Measurements from ENCODE around the gene GLIS1.

GLIS1 gene

DNA sequence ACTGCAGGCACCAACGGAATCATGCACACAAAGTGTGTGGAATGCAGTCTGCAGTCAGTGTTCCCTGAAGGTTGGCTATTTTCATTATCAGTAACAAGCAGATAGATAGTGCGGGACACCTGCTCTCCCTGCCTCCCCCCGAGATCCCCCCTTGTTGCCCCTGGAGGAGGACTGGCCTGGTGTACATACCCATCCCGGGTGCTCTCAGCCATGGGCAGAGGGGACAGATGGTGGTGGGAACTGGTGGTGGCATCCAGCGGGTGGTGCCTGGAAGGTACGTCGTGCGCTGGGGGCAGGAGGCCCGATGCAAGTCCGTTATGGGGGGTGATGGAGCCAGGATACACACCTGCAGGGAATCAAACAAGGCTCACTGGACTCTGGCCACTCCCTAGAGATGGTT, 224.5 kb downstream of the GLIS1 start:
- Histone ChIP-seq H3K9me3 (ENCODE audit: insufficient read depth, low read depth, low read length) (no peaks in the 10 kb centered on the region), H2AFZ (ENCODE audit: low read length) (no peak overlapping the region), H3K79me2 (ENCODE audit: insufficient read depth, low read length) (no peaks in the 10 kb centered on the region), H3K4me2 (ENCODE audit: low read depth, low read length, poor library complexity, severe bottlenecking) (no peak overlapping the region), H4K20me1 (ENCODE audit: insufficient read depth, low read length, poor library complexity, severe bottlenecking) (no peaks in the 10 kb centered on the region), H3F3A (ENCODE audit: low read depth) (no peaks in the 10 kb centered on the region), H3K27me3 (ENCODE audit: insufficient read depth, low read length, poor library complexity, severe bottlenecking) (no peaks in the 10 kb centered on the region), H3K4me3 (ENCODE audit: low read length, poor library complexity, severe bottlenecking) (no peak overlapping the region), H3K9me2 (replicated peaks; ENCODE audit: low read depth, low read length) (no peaks in the 10 kb centered on the region), H3K36me3 (ENCODE audit: insufficient read depth, low read length) (no peaks in the 10 kb centered on the region), H3K4me1 (ENCODE audit: insufficient read depth, low read length, poor library complexity, severe bottlenecking) (peaks cover 30% of the 10 kb centered on the region), H3K9ac (ENCODE audit: low read depth, low read length, poor library complexity, severe bottlenecking) (no peak overlapping the region)
- TF ChIP-seq EZH2phosphoT487 (IDR thresholded peaks at IDR 0.05; ENCODE audit: borderline replicate concordance) (no peak), CTCF (conservative IDR thresholded peaks at IDR 0.05; ENCODE audit: low read length) (no peak)

- Histone ChIP-seq H2AFZ (ENCODE audit: low read length) (no peak overlapping the region), H3K4me2 (ENCODE audit: low read depth, low read length, poor library complexity, severe bottlenecking) (no peak overlapping the region), H3K9ac (ENCODE audit: low read depth, low read length, poor library complexity, severe bottlenecking) (no peak overlapping the region), H3K4me3 (ENCODE audit: low read length, poor library complexity, severe bottlenecking) (no peak overlapping the region), H3K79me2 (ENCODE audit: insufficient read depth, low read length) (no peaks in the 10 kb centered on the region), H3K4me1 (ENCODE audit: insufficient read depth, low read length, poor library complexity, severe bottlenecking) (peaks cover 35% of the 10 kb centered on the region), H3K36me3 (ENCODE audit: insufficient read depth, low read length) (no peaks in the 10 kb centered on the region), H3K27me3 (ENCODE audit: insufficient read depth, low read length, poor library complexity, severe bottlenecking) (no peaks in the 10 kb centered on the region), H3K9me2 (replicated peaks; ENCODE audit: low read depth, low read length) (no peaks in the 10 kb centered on the region), H3K9me3 (ENCODE audit: insufficient read depth, low read depth, low read length) (no peaks in the 10 kb centered on the region), H3F3A (ENCODE audit: low read depth) (no peaks in the 10 kb centered on the region), H4K20me1 (ENCODE audit: insufficient read depth, low read length, poor library complexity, severe bottlenecking) (no peaks in the 10 kb centered on the region)
- no peak for TF ChIP-seq EZH2phosphoT487 (IDR thresholded peaks at IDR 0.05; ENCODE audit: borderline replicate concordance)
- TF ChIP-seq CTCF (conservative IDR thresholded peaks at IDR 0.05; ENCODE audit: low read length) = no peak
Observed at GRCh38 chr1:53513846-53514245, 225.1 kb downstream of the GLIS1 start.

DNA sequence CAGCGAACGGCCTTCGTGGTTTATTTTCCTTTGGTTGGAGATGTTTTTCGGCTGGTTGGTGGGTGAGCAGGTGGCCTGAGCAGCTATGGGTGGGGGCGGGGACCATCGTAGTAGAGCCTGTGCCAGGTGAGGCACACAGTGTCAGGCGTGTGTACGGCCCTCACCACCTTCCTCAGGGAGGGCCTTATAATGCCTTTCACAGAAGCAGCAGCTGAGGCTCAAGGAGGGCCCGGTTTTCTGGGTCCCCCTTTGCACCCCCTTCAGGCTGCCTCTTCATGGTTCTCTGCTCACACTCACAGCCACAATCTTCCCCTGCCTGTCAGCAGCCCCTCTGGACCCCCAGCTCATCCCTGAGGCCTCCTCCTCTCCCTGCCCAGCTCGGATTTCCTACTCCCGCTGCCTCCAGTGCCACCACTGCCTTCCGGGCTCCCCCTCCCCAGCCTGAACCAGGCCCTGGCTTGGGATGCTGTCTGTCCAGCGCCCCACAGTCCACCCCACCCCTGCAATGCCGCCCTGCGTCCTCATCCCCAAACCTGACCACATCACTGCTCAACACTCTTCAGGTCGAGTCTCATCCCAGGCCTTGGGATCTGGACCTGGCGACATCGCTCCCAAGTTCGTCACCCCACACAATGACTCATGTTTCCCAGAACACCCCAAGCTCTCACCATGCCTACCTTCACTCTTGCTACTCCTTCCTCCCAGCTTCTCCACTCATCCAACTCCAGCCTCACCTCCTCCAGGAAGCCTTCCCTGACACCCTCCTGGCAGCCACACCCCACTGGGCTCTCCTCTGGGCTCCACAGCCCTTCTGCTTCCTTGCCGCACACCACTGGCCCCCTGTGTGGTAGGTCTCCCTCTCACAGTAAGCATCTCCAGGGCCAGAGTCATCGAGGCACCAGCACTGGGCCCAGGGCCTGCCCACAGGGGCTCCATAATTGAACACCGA, 225.9 kb downstream of the GLIS1 start:
- H3K27me3 ChIP-seq (ENCODE audit: insufficient read depth, low read length, poor library complexity, severe bottlenecking) = no peaks in the 10 kb centered on the region
- H4K20me1 ChIP-seq (ENCODE audit: insufficient read depth, low read length, poor library complexity, severe bottlenecking) = no peaks in the 10 kb centered on the region
- peaks cover 36% of the 10 kb centered on the region for H3K4me1 ChIP-seq (ENCODE audit: insufficient read depth, low read length, poor library complexity, severe bottlenecking)
- no peaks in the 10 kb centered on the region for H3K9me3 ChIP-seq (ENCODE audit: insufficient read depth, low read depth, low read length)
- H3F3A ChIP-seq (ENCODE audit: low read depth) = no peaks in the 10 kb centered on the region
- no peaks in the 10 kb centered on the region for H3K79me2 ChIP-seq (ENCODE audit: insufficient read depth, low read length)
- TF ChIP-seq CTCF (conservative IDR thresholded peaks at IDR 0.05; ENCODE audit: low read length) (no peak), EZH2phosphoT487 (IDR thresholded peaks at IDR 0.05; ENCODE audit: borderline replicate concordance) (no peak)
- H3K9me2 ChIP-seq (replicated peaks; ENCODE audit: low read depth, low read length) = no peaks in the 10 kb centered on the region
- no peak overlapping the region for H3K4me3 ChIP-seq (ENCODE audit: low read length, poor library complexity, severe bottlenecking)
- peak overlapping the region; percentile 38 for H3K9ac ChIP-seq (ENCODE audit: low read depth, low read length, poor library complexity, severe bottlenecking)
- no peaks in the 10 kb centered on the region for H3K36me3 ChIP-seq (ENCODE audit: insufficient read depth, low read length)
- H2AFZ ChIP-seq (ENCODE audit: low read length) = peak overlapping the region; percentile 72; the same call in 1 of the 2 replicates
- peak overlapping the region; percentile 35 for H3K4me2 ChIP-seq (ENCODE audit: low read depth, low read length, poor library complexity, severe bottlenecking)
